HG03342 (cell line): ENCODE results near the gene VWA1.

Experiments
- ATAC-seq: cut with Tn5 transposase; IDR thresholded peaks from one replicate; pipeline ENCODE4 v1.9.1; 2021; ENCODE audit warnings: mild to moderate bottlenecking, moderate library complexity; ENCODE audit not compliant: unreplicated experiment

Gene VWA1, protein sequence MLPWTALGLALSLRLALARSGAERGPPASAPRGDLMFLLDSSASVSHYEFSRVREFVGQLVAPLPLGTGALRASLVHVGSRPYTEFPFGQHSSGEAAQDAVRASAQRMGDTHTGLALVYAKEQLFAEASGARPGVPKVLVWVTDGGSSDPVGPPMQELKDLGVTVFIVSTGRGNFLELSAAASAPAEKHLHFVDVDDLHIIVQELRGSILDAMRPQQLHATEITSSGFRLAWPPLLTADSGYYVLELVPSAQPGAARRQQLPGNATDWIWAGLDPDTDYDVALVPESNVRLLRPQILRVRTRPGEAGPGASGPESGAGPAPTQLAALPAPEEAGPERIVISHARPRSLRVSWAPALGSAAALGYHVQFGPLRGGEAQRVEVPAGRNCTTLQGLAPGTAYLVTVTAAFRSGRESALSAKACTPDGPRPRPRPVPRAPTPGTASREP

DNA sequence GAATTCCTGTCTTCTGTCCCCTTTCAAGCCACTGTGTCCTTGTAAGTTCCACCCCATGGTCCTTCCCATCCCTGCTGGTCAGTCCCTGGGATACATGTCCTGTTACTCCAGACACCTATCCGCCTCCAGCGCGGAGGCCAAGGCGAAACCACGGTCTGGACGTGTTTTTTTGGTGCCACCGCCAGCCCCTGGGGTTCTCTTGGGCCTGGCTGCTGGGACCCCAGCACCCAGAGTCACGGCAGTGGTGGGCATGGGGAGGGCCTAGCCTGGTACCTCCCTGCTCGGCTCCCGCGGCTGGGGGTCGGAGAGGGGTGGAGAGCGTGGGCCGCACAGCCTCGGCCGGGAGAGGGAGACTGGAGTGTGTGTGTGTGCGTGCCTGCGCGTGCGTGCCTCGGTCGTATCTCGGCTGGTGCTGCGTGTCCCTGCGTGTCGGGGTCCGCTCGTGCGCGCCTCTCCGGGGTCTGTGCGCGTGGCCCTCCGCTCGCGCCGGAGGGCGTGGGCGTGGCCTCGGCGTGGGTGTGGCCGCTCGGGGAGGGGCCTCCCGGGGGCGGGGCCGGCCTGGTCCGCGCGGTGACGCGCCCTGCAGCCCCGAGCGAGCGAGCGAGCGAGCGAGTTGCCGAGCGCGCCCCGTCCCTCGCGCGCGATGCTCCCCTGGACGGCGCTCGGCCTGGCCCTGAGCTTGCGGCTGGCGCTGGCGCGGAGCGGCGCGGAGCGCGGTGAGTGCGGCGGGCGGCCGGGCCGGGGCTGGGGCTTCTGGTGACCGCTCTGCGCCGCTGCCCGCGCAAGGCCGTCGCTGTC is at the start of gene VWA1:
TSS of gene VWA1 (plus strand) at position 585 of the 798 bp plus-strand sequence. CDS start at position 644, 59 bp downstream.
- peak; percentile 45 for ATAC-seq

DNA sequence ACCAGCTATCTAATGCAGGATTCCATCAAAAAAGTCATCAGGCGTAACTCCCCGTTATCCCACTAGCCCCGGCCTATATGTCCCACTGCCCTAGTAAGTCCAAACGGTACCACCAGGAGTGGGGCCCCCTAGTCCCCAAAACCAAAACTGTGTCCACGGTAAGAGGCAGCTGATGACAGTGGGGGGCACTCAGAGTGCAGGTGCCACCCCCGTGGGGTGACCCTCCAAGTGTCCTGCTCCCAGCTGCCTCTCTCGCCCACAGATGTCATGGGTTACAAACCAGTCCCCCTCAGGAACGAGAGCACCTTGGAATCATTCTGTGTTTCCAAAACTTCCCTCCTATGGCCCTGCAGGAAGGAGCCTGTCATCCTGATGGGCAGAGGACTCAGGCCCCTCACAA is 49.6 kb upstream of the VWA1 start:
- no peak for ATAC-seq

DNA sequence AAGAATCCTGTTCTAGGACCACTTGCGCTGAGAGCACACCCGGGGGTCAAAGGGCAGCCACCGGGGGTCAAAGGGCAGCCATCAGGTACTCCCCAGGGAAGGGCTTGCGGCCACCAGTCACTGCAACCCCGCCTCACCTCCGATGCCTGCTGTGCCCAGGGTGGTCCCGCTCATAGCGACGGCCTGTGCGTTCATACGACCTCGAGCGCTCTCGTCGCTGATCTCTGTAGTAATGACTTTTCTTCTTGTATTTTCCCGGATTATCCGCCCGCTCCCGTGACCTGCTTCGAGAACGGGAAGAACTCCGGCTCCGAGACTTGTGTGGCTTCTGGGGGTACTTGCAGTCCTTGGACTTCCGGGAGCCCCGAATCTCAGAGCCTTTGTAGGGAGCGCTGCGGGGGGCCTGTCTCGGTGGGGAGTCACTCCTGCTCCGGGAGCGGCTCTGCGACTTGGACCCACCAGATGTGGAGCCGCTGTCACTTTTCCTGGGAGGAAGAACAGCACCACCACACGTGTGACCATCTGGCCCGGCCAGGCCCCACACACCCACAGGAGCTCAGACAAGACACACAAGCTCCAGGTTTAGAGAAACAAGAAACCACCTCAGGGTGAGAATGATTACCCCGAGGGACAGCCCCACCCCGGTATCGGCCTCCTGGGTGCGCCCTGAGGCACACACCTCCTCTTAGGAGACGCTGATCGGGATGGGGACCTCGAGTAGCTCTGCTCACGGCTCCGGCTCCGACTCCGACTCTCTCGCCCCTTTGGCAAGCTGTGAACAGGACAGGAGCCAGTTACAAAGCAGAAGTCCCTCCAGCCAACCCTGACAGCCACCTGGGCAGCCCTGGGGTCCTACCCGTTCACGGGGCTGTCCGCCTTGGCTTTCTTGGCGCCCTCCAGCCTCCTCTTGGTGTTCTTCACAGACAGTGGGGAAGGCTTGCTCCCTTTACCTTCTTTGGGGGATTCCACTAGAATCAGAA is 48.1 kb upstream of the VWA1 start:
- no peak for ATAC-seq

DNA sequence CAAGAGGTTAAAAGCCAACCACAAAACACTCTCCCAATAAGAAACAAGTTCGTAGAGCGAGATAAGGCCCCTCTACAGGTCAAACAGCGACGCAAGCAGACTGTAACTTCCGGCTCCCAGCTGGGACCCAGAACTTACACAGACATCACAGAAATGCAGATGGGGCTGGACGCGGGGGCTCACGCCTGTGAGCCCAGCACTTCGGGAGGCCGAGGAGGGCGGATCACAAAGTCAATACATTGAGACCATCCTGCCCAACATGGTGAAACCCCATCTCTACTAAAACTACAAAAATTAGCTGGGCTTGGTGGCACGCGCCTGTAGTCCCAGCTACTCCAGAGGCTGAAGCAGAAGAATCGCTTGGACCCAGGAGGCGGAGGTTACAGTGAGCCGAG is 47.4 kb upstream of the VWA1 start:
- no peak for ATAC-seq

- no peak for ATAC-seq
Observed at GRCh38 chr1:1390675-1391074, 44.8 kb upstream of the VWA1 start.

GRCh38 chr1:1391225-1391624 is 44.3 kb upstream of the VWA1 start:
- no peak for ATAC-seq

DNA sequence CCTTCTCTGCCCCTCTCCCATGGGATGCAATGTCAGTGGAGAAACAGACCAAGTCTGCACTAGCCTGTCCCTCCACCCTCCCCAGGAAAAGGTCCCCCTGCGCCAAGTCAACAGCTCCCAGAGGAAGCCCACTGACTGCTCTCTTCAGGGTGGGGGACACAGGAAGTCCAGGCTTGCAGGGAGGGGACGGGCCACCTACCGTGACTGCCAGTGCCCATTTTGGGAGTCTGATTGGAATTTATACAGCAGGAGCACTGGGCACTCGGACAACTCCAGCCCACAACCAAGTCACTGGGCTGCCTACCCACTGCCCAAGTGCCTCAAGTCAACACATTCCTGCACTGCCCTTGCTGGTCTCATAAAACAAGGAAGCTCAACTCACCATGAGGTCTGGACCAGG is 42.5 kb upstream of the VWA1 start:
- ATAC-seq = no peak

- no peak for ATAC-seq
Observed at GRCh38 chr1:1393428-1393827, 42.1 kb upstream of the VWA1 start.

DNA sequence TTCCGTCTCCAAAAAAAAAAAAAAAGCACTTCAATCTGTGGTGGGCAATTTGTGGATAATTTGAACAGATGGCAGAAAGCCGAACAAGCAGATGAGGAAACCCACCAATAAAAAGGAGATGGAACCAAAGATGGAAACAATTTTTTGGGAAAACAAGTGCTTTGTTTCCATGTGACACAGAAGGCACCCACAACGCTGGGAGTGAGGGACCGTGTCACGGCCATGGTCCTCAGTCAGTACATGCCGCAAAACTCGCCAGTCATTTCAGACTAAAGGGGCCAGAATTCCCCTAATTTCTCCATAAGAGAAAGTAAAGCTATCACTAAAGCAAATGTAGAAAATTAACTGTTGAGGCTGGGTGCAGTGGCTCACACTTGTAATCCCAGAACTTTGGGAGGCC is 41.4 kb upstream of the VWA1 start:
- ATAC-seq = no peak

DNA sequence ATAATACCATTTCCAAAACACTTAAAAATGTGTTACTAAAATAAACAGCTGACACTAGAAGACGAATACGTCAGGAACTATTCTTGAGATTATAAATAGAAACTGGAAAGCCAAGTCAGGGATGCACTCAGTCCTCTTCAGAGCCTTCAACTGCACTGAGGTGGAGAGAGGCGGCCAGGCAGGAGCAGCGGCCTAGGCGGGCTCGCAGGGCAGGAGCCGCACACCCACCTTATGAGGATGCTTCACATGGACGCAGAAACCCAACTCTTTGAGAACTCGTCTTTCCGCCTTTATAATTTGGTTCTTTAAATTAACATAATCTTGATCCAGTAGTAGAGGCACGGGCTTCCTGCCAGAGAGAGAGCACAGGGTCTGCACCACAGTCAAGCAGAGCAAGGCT is 40.3 kb upstream of the VWA1 start:
- no peak for ATAC-seq

GRCh38 chr1:1397839-1398523 is 37.5 kb upstream of the VWA1 start:
- no peak for ATAC-seq

DNA sequence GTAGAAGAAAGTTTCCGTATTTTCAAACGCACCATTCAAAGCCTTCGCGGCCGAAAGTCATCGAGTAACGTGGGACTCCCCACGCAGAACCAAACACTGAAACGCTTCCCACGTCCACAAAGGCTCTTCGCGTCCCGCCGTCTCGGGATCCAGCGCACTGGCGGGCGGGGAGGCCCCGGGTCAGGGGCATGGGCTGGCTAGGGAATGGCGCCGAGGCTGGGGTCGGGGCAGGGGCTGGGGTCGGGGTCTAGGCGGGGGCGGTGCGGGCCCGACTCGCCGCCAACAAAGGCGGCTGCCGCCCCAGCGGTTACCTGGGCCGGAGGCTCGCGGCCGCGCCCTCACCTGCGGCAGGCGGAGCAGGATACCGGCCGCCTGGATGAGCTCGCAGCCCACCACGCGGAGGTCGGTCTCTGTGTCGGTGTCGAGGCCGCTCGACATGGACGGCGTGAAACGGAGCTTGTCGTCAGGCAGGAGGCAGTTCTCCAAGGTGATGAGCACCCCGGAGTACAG is 36.8 kb upstream of the VWA1 start:
- ATAC-seq = peak; percentile 17

DNA sequence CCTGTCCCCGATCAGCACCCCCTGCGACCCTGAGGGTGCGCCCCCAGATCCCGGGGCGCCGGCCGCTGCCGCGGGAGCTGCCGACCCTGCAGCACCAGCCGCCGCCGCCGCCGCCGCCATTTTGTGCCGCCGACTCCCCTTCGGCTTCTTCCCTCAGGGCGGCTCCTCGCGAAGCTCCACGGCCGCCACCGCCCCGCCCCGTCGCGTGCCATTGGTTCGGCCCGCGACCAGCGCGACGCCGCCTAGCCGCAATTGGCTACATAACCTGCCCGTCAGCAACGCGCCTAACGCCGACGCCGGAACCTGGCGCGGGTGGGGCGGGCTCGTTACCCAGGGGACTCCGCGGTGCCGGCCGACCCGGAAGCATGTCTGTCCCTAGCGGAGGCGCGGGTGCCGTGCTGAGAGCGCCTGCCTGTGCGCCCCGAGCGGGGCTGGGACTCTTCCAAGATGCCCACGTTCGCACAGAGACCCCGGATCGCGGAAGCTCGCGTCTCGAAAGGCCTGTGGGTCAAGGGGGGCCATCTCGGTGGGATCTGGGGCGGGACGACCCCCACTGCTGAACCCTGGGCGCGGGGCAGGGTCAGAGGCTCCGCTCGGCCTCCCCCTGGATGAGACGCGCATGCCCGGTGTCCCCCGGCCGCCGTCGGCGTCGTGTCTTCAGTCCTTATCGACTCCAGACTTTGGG is 36.2 kb upstream of the VWA1 start, which contains the start of gene CCNL2:
TSS of gene CCNL2 (minus strand) at position 149 of the 685 bp plus-strand sequence. CDS start at position 120, 29 bp downstream.
- peak; percentile 91 for ATAC-seq

DNA sequence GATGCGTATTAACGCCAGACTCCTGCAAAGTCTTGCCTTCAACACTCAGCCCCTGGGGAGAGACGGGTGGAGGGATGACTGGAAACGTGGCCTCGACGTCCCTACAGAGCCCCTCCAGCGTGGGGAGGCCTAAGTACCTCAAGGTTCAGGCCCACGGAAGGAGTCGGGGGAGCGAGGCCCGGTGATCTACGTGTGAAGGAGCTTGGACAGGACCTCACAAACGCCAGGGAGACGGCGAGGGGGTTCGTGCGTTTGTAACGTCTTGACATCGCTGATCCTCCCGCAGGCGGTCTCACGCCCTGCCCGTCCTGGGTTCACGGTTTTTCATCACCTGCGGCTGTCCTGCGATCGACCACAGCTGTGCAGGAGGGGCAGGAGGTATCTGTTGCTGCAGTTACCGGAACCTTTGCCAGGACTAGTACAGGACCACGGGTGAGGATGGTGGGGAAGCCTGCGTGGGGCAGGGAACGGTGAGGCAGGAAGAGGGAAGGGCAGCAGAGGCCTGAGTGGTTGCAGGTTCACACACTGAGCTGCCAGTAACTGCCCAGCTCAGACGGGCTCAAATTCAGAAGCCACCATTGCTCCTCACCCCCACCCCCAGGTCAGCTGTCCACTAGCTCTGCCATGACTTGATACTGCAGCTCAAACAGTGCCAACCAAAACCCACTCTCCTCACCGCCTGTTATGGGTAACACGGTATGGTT is 35.5 kb upstream of the VWA1 start:
- ATAC-seq = no peak

GRCh38 chr1:1400576-1401456 is 34.7 kb upstream of the VWA1 start:
- no peak for ATAC-seq

- ATAC-seq = no peak
Observed at GRCh38 chr1:1401457-1402010, 34.0 kb upstream of the VWA1 start.

- ATAC-seq = no peak
Observed at GRCh38 chr1:1402072-1402900, 33.2 kb upstream of the VWA1 start.
